HEK293 (cell line): Measurements from ENCODE around the gene SOWAHA.

Experiments used
- GLI4 ChIP-seq: fragments of 450-650 bp; formaldehyde crosslinking; IDR thresholded peaks from 2 replicates; pipeline ENCODE4 v1.5.1; 2016; ENCODE audit warnings: missing biosample characterization, missing genetic modification characterization
- GLIS1 ChIP-seq: fragments of 450-650 bp; formaldehyde crosslinking; IDR thresholded peaks from 2 replicates; pipeline ENCODE4 v1.5.1; 2016; ENCODE audit warnings: missing biosample characterization, missing genetic modification characterization
- GLIS2 ChIP-seq: fragments of 450-650 bp; formaldehyde crosslinking; IDR thresholded peaks from 2 replicates; pipeline ENCODE4 v1.5.1; 2016; ENCODE audit warnings: missing biosample characterization, missing genetic modification characterization
- KLF1 ChIP-seq: fragments of 450-650 bp; formaldehyde crosslinking; IDR thresholded peaks from 2 replicates; pipeline ENCODE4 v1.5.1; 2016; ENCODE audit warnings: missing biosample characterization, missing genetic modification characterization
- KLF10 ChIP-seq: fragments of 450-650 bp; IDR thresholded peaks from 2 replicates; pipeline ENCODE4 v1.5.1; 2018; ENCODE audit warnings: missing biosample characterization, mild to moderate bottlenecking, missing genetic modification characterization
- KLF16 ChIP-seq: fragments of 450-650 bp; formaldehyde crosslinking; IDR thresholded peaks from 2 replicates; pipeline ENCODE4 v1.5.1; 2017; ENCODE audit warnings: missing biosample characterization, missing genetic modification characterization
- KLF9 ChIP-seq: fragments of 450-650 bp; formaldehyde crosslinking; IDR thresholded peaks from 2 replicates; pipeline ENCODE4 v1.5.1; 2016; ENCODE audit warnings: missing biosample characterization, missing genetic modification characterization, low read depth
- OSR2 ChIP-seq: fragments of 450-650 bp; formaldehyde crosslinking; IDR thresholded peaks from 2 replicates; pipeline ENCODE4 v1.5.1; 2016; ENCODE audit warnings: missing biosample characterization, missing genetic modification characterization
- SETDB1 ChIP-seq: IDR thresholded peaks from one replicate; pipeline ENCODE4 v1.6.1; 2017; ENCODE audit warnings: mild to moderate bottlenecking, low read length, moderate library complexity, mixed read lengths; ENCODE audit not compliant: insufficient read length
- SP7 ChIP-seq: fragments of 450-650 bp; formaldehyde crosslinking; IDR thresholded peaks from 2 replicates; pipeline ENCODE4 v1.5.1; 2016; ENCODE audit warnings: missing biosample characterization, missing genetic modification characterization
- YY2 ChIP-seq: fragments of 450-650 bp; formaldehyde crosslinking; IDR thresholded peaks from 2 replicates; pipeline ENCODE4 v1.5.1; 2016; ENCODE audit warnings: missing biosample characterization, missing genetic modification characterization
- ZBTB10 ChIP-seq: fragments of 450-650 bp; formaldehyde crosslinking; IDR thresholded peaks from 2 replicates; pipeline ENCODE4 v1.5.1; 2016; ENCODE audit warnings: missing biosample characterization, missing genetic modification characterization
- ZBTB17 ChIP-seq: fragments of 450-650 bp; formaldehyde crosslinking; IDR thresholded peaks from 2 replicates; pipeline ENCODE4 v1.5.1; 2016; ENCODE audit warnings: missing biosample characterization, missing genetic modification characterization
- ZBTB8A ChIP-seq: fragments of 450-650 bp; formaldehyde crosslinking; IDR thresholded peaks from 2 replicates; pipeline ENCODE4 v1.5.1; 2016; ENCODE audit warnings: missing biosample characterization, missing genetic modification characterization
- ZNF174 ChIP-seq: fragments of 450-650 bp; formaldehyde crosslinking; IDR thresholded peaks from 2 replicates; pipeline ENCODE4 v1.5.0; 2017; ENCODE audit warnings: missing biosample characterization, mild to moderate bottlenecking, missing genetic modification characterization
- ZNF223 ChIP-seq: fragments of 450-650 bp; formaldehyde crosslinking; IDR thresholded peaks from 2 replicates; pipeline ENCODE4 v1.5.1; 2016; ENCODE audit warnings: missing biosample characterization, missing genetic modification characterization
- ZNF248 ChIP-seq: fragments of 450-650 bp; formaldehyde crosslinking; IDR thresholded peaks from 2 replicates; pipeline ENCODE4 v1.5.1; 2017; ENCODE audit warnings: missing biosample characterization, missing genetic modification characterization
- ZNF341 ChIP-seq: fragments of 450-650 bp; formaldehyde crosslinking; IDR thresholded peaks from 2 replicates; pipeline ENCODE4; 2016; ENCODE audit warnings: low read depth, missing biosample characterization, missing genetic modification characterization
- ZNF350 ChIP-seq: fragments of 450-650 bp; formaldehyde crosslinking; IDR thresholded peaks from 2 replicates; pipeline ENCODE4 v1.5.0; 2017; ENCODE audit warnings: missing biosample characterization, mild to moderate bottlenecking, missing genetic modification characterization
- ZNF366 ChIP-seq: fragments of 450-650 bp; formaldehyde crosslinking; conservative IDR thresholded peaks from 2 replicates; pipeline ENCODE4 v1.5.1; 2016; ENCODE audit warnings: missing biosample characterization, missing genetic modification characterization
- ZNF391 ChIP-seq: fragments of 450-650 bp; formaldehyde crosslinking; IDR thresholded peaks from 2 replicates; pipeline ENCODE4 v1.5.1; 2016; ENCODE audit warnings: low read depth, missing biosample characterization, missing genetic modification characterization, borderline replicate concordance
- ZNF398 ChIP-seq: fragments of 450-650 bp; formaldehyde crosslinking; IDR thresholded peaks from 2 replicates; pipeline ENCODE4 v1.5.1; 2017; ENCODE audit warnings: missing biosample characterization, missing genetic modification characterization
- ZNF449 ChIP-seq: fragments of 450-650 bp; formaldehyde crosslinking; IDR thresholded peaks from 2 replicates; pipeline ENCODE4 v1.5.1; 2017; ENCODE audit warnings: missing biosample characterization, mild to moderate bottlenecking, missing genetic modification characterization, moderate library complexity
- ZNF513 ChIP-seq: fragments of 450-650 bp; IDR thresholded peaks from 2 replicates; pipeline ENCODE4 v1.5.1; 2018; ENCODE audit warnings: missing biosample characterization, missing genetic modification characterization
- ZNF626 ChIP-seq: fragments of 450-650 bp; sonication (Bioruptor Pico); formaldehyde crosslinking; IDR thresholded peaks from 2 replicates; pipeline ENCODE4 v1.5.1; 2018; ENCODE audit warnings: missing biosample characterization, missing genetic modification characterization, inconsistent platforms
- ZNF660 ChIP-seq: fragments of 450-650 bp; IDR thresholded peaks from 2 replicates; pipeline ENCODE4 v1.5.1; 2018; ENCODE audit warnings: missing biosample characterization, mild to moderate bottlenecking, missing genetic modification characterization
- ZNF76 ChIP-seq: fragments of 450-650 bp; formaldehyde crosslinking; IDR thresholded peaks from 2 replicates; pipeline ENCODE4; 2016; ENCODE audit warnings: low read depth, missing biosample characterization, missing genetic modification characterization, borderline replicate concordance
- ZNF768 ChIP-seq: fragments of 450-650 bp; formaldehyde crosslinking; IDR thresholded peaks from 2 replicates; pipeline ENCODE4 v1.5.1; 2018; ENCODE audit warnings: missing biosample characterization, mild to moderate bottlenecking, missing genetic modification characterization
- ZNF843 ChIP-seq: fragments of 450-650 bp; formaldehyde crosslinking; IDR thresholded peaks from 2 replicates; pipeline ENCODE4 v1.5.1; 2016; ENCODE audit warnings: missing biosample characterization, missing genetic modification characterization
- ZSCAN30 ChIP-seq: fragments of 450-650 bp; IDR thresholded peaks from 2 replicates; pipeline ENCODE4 v1.5.1; 2018; ENCODE audit warnings: missing biosample characterization, mild to moderate bottlenecking, missing genetic modification characterization, moderate library complexity
- TF ChIP-seq, protein P1 (sequence below): fragments of 450-650 bp; formaldehyde crosslinking; IDR thresholded peaks from 2 replicates; pipeline ENCODE4 v1.5.1; 2016; ENCODE audit warnings: missing biosample characterization, missing genetic modification characterization

Gene SOWAHA

DNA sequence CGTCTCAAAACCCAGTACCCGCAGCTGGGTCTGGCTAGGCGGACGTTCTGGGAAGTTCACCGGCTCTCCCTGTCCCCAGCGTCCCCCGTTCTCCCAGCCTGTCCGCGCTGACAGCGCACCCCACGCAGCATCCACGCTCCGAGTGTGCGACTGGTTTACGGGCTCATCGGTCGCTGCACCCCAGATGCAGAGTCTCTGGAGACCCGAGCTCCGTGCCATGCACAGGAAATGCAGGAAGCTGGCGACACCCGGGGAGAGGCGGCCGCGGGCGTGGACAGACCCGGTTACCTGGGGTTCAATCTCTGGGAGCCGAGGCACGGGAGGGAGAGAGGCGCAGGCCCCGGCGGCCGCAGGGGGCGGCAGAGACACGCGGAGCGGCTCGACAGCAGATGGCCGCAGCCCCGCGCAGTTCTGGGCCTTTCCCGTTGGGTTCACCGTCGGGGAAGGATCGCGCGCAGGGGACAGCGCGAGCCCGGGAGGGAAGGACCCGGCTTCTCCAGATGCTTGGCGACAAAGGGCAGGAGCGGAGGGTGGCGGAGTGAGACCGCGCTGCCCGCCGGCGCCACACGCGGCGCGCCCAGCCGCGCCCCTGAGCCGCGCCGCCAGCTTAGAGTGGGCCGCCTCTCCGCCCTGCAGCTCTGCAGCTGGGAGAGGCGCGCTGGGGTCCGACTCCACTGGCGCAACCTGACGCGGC lies 16.8 kb downstream of the SOWAHA start (continued):
- no peak for TF ChIP-seq ZBTB17 (tag by site-specific recombination)
- 0 out of 2 replicates have a peak, but pooled peaks have one; percentile 9 for TF ChIP-seq ZNF513 (tag by site-specific recombination)
- TF ChIP-seq ZNF248, result no peak
- TF ChIP-seq ZNF223 (tag by site-specific recombination), result no peak
- TF ChIP-seq YY2 (tag by site-specific recombination), result 0 out of 2 replicates have a peak, but pooled peaks have one; percentile 26
- 0 out of 2 replicates have a peak, but pooled peaks have one; percentile 6 for TF ChIP-seq OSR2 (tag by site-specific recombination)
- TF ChIP-seq, protein P1, sequence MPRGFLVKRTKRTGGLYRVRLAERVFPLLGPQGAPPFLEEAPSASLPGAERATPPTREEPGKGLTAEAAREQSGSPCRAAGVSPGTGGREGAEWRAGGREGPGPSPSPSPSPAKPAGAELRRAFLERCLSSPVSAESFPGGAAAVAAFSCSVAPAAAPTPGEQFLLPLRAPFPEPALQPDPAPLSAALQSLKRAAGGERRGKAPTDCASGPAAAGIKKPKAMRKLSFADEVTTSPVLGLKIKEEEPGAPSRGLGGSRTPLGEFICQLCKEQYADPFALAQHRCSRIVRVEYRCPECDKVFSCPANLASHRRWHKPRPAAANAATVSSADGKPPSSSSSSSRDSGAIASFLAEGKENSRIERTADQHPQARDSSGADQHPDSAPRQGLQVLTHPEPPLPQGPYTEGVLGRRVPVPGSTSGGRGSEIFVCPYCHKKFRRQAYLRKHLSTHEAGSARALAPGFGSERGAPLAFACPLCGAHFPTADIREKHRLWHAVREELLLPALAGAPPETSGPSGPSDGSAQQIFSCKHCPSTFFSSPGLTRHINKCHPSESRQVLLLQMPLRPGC (tag by site-specific recombination), result peak; percentile 20; the same call in 1 of the 2 replicates
- TF ChIP-seq KLF10 (tag by site-specific recombination), result peak; percentile 65; the same call in 1 of the 2 replicates
- TF ChIP-seq ZNF660, result peak; percentile 88
- peak; percentile 81 for TF ChIP-seq ZBTB8A (tag by site-specific recombination)
- TF ChIP-seq ZNF843 (tag by site-specific recombination), result peak; percentile 33; the same call in 1 of the 2 replicates
- TF ChIP-seq ZNF341 (tag by site-specific recombination), result peak; percentile 26; the same call in 1 of the 2 replicates
- TF ChIP-seq KLF1, result peak; percentile 33; the same call in 1 of the 2 replicates
- peak; percentile 56; the same call in 1 of the 2 replicates for TF ChIP-seq ZNF391 (tag by site-specific recombination)
- peak; percentile 25; the same call in 1 of the 2 replicates for TF ChIP-seq ZNF76 (tag by site-specific recombination)
- no peak for TF ChIP-seq SETDB1
- TF ChIP-seq ZNF174, result peak; percentile 67; the same call in 1 of the 2 replicates
- TF ChIP-seq ZSCAN30, result peak; percentile 100
- TF ChIP-seq ZNF366, result no peak
- TF ChIP-seq ZNF626 (tag by site-specific recombination), result no peak
- TF ChIP-seq GLI4 (tag by site-specific recombination), result peak; percentile 50; the same call in 1 of the 2 replicates
- TF ChIP-seq SP7 (tag by site-specific recombination), result peak; percentile 33; the same call in 1 of the 2 replicates
- TF ChIP-seq ZNF350 (tag by site-specific recombination), result no peak
- TF ChIP-seq KLF16 (tag by site-specific recombination), result peak; percentile 80
- 0 out of 2 replicates have a peak, but pooled peaks have one; percentile 11 for TF ChIP-seq ZNF398 (tag by site-specific recombination)
- TF ChIP-seq ZNF768, result no peak
- 0 out of 2 replicates have a peak, but pooled peaks have one; percentile 11 for TF ChIP-seq KLF9 (tag by site-specific recombination)
- peak; percentile 84 for TF ChIP-seq ZBTB10 (tag by site-specific recombination)
- TF ChIP-seq GLIS1, result no peak; the same call in 1 of the 2 replicates
- peak; percentile 67; the same call in 1 of the 2 replicates for TF ChIP-seq GLIS2 (tag by site-specific recombination)
- TF ChIP-seq ZNF449 (tag by site-specific recombination), result peak; percentile 51; the same call in 1 of the 2 replicates
